ENCODE measurements around the gene DDAH2.
"Not testable (repeated sequence)": the region's sequence is repeated elsewhere in the genome, so short reads cannot be mapped to it uniquely, and the experiment has no call there.

DDAH2 gene

GRCh38 chr6:31713465-31713864 is 15.6 kb downstream of the DDAH2 start:
- DNase-seq (ENCODE audit: low read depth), result no peak

GRCh38 chr6:31712296-31712695 is 16.8 kb downstream of the DDAH2 start:
- DNase-seq (ENCODE audit: low read depth), result no peak

- DNase-seq (ENCODE audit: low read depth), result no peak
These were observed 17.9 kb downstream of the DDAH2 start for GRCh38 chr6:31711233-31711632.

GRCh38 chr6:31710523-31711219 is 18.4 kb downstream of the DDAH2 start:
- DNase-seq (ENCODE audit: low read depth), result no peak

- DNase-seq (ENCODE audit: low read depth), result not testable (repeated sequence)
These were observed 19.9 kb downstream of the DDAH2 start for GRCh38 chr6:31709157-31709556.

GRCh38 chr6:31708224-31708623 is 20.9 kb downstream of the DDAH2 start:
- no peak for DNase-seq (ENCODE audit: low read depth)

- no peak for DNase-seq (ENCODE audit: low read depth)
These were observed 21.4 kb downstream of the DDAH2 start for GRCh38 chr6:31707701-31708100.

- DNase-seq (ENCODE audit: low read depth), result no peak
These were observed 22.5 kb downstream of the DDAH2 start, which contains the start of gene LY6G6F for GRCh38 chr6:31706599-31706998. LY6G6F (plus strand) TSS chr6:31706866; CDS start chr6:31706907, 41 bp downstream.

- no peak for DNase-seq (ENCODE audit: low read depth)
These were observed 23.2 kb downstream of the DDAH2 start for GRCh38 chr6:31705931-31706330.

- peak; percentile 96 for DNase-seq (ENCODE audit: low read depth)
These were observed 26.0 kb downstream of the DDAH2 start, which contains the start of gene ABHD16A for GRCh38 chr6:31702819-31703716. ABHD16A (minus strand) TSS chr6:31703324; CDS start chr6:31703281, 43 bp downstream.

- DNase-seq (ENCODE audit: low read depth), result no peak
These were observed 26.7 kb downstream of the DDAH2 start for GRCh38 chr6:31702405-31702818.

GRCh38 chr6:31701666-31702404 is 27.3 kb downstream of the DDAH2 start:
- no peak for DNase-seq (ENCODE audit: low read depth)

- DNase-seq (ENCODE audit: low read depth), result no peak
These were observed 28.2 kb downstream of the DDAH2 start for GRCh38 chr6:31700740-31701401.

- DNase-seq (ENCODE audit: low read depth), result no peak
These were observed 31.5 kb downstream of the DDAH2 start for GRCh38 chr6:31697555-31697954.

GRCh38 chr6:31693535-31693934 is 35.6 kb downstream of the DDAH2 start:
- no peak for DNase-seq (ENCODE audit: low read depth)

- DNase-seq (ENCODE audit: low read depth), result no peak
These were observed 36.2 kb downstream of the DDAH2 start for GRCh38 chr6:31692886-31693285.

GRCh38 chr6:31692353-31692752 is 36.7 kb downstream of the DDAH2 start:
- DNase-seq (ENCODE audit: low read depth), result no peak

GRCh38 chr6:31691564-31692108 is 37.5 kb downstream of the DDAH2 start:
- no peak for DNase-seq (ENCODE audit: low read depth)

- DNase-seq (ENCODE audit: low read depth), result no peak
These were observed 38.0 kb downstream of the DDAH2 start for GRCh38 chr6:31691078-31691463.

- DNase-seq (ENCODE audit: low read depth), result no peak
These were observed 38.6 kb downstream of the DDAH2 start for GRCh38 chr6:31690231-31691077.
